Upper lobe of left lung (tissue), 6 donors: Measurements from ENCODE around the gene VEPH1. TPM values are rescaled to one million over a fixed set of nuclear protein-coding genes. Genes with fewer than 3 reads are reported as not detected.
"Not testable (repeated sequence)": the region's sequence is repeated elsewhere in the genome, so short reads cannot be mapped to it uniquely, and the experiment has no call there.

Source experiments
- ATAC-seq, 2 donors: fragments of 200-7000 bp; cut with Tn5 transposase; one replicate each; pipeline ENCODE4 v1.9.1; 2022; ENCODE audit warnings: mild to moderate bottlenecking in 2 of 2, moderate library complexity in 2 of 2; ENCODE audit not compliant: low FRiP score in 2 of 2
- DNase-seq, 2 donors: peaks; one replicate each; pipeline ENCODE4 v3.0.0-alpha.2; 2019 to 2020
- H3K27ac ChIP-seq, 4 donors: fragments of 200-600 bp; sonication (generic); one replicate each; pipeline ENCODE4 v1.5.1; 2016 to 2019
- H3K27me3 ChIP-seq, 4 donors: fragments of 200-600 bp; sonication (generic); one replicate each; pipeline ENCODE4 v1.5.1; 2017 to 2019
- H3K36me3 ChIP-seq, 4 donors: fragments of 200-600 bp; sonication (generic); one replicate each; pipeline ENCODE4 v1.5.1; 2016 to 2019
- H3K4me1 ChIP-seq, 4 donors: fragments of 200-600 bp; sonication (generic); one replicate each; pipeline ENCODE4 v1.5.1; 2018 to 2019
- H3K4me3 ChIP-seq, 4 donors: fragments of 200-600 bp; sonication (generic); one replicate each; pipeline ENCODE4 v1.5.1; 2017 to 2019; ENCODE audit warnings: mild to moderate bottlenecking in 2 of 4, moderate library complexity in 1 of 4
- H3K9me3 ChIP-seq, 4 donors: fragments of 200-600 bp; sonication (generic); one replicate each; pipeline ENCODE4 v1.5.1; 2018 to 2019
- CTCF ChIP-seq, 6 experiments: fragments of 450-650 bp in 4 of 6; fragments of 200-600 bp in 2 of 6; sonication (generic) in 2 of 6; IDR thresholded peaks; one replicate each; pipeline ENCODE4 v1.5.1; 2016 to 2019; ENCODE audit warnings: antibody characterized with exemption in 6 of 6
- EP300 ChIP-seq, 4 donors: sonication (generic); formaldehyde crosslinking; IDR thresholded peaks; one replicate each; pipeline ENCODE4 v1.5.1; 2017; ENCODE audit warnings: antibody characterized with exemption in 4 of 4, control low read depth in 2 of 4
- POLR2A ChIP-seq, 4 donors: fragments of 450-650 bp; IDR thresholded peaks; one replicate each; pipeline ENCODE4 v1.5.1; 2016 to 2017; ENCODE audit warnings: antibody characterized with exemption in 4 of 4, mild to moderate bottlenecking in 2 of 4
- POLR2AphosphoS5 ChIP-seq, 2 donors: sonication (generic); formaldehyde crosslinking; IDR thresholded peaks; one replicate each; pipeline ENCODE4 v1.5.1; 2017; ENCODE audit warnings: antibody characterized with exemption in 2 of 2
- WGBS, 2 donors: methylation state at CpG; one replicate each; pipeline ENCODE4 v1.1.5; 2017 to 2018; 5-methylcytosine and 5-hydroxymethylcytosine counted together
- total RNA-seq, 6 donors: library from RNA; depleted of rRNA in 4 of 6; stranded (reverse); fragments of >200 nt in 4 of 6; gene quantifications; one replicate each; pipeline versions ENCODE4 v1.1.0 to v1.2.1, GENCODE V29; 2016 to 2021
- donor health status: DM: no; HTN: no; CAD: no; lungs with moderate emphysema.
- donor health status: DM: no; HTN: yes; CAD: no; lungs with severe emphysema.

VEPH1 gene
- total RNA-seq, 6 donors from 2014 or later: 78.6 to 229 (median 178) TPM

- Histone ChIP-seq H3K27me3 (no peaks in the 10 kb centered on the region), H3K4me1 (no peaks in the 10 kb centered on the region), H3K9me3 (no peaks in the 10 kb centered on the region), H3K27ac (no peak overlapping the region), H3K36me3 (no peaks in the 10 kb centered on the region), H3K4me3 (no peak overlapping the region)
- ATAC-seq (no peak), DNase-seq (no peak)
- TF ChIP-seq POLR2A (IDR thresholded peaks at IDR 0.05) (no peak), POLR2AphosphoS5 (IDR thresholded peaks at IDR 0.05) (no peak), CTCF (IDR thresholded peaks at IDR 0.05) (no peak), EP300 (IDR thresholded peaks at IDR 0.05) (no peak)
- 89 to 91% methylated on average over 1 of the region's 1 CpG for WGBS, 2 donors
Measured at GRCh38 chr3:157351981-157352380, 151.2 kb downstream of the VEPH1 start.

GRCh38 chr3:157350651-157351050 lies 152.6 kb downstream of the VEPH1 start:
- not testable (repeated sequence) for DNase-seq, H3K9me3 ChIP-seq, H3K4me3 ChIP-seq, H3K4me1 ChIP-seq, ATAC-seq, H3K27ac ChIP-seq, H3K36me3 ChIP-seq, H3K27me3 ChIP-seq
- WGBS, 2 donors: 80 to 86% methylated on average over 2 of the region's 2 CpGs

GRCh38 chr3:157348304-157349075 lies 154.7 kb downstream of the VEPH1 start:
- not testable (repeated sequence) for DNase-seq, H3K4me1 ChIP-seq, H3K36me3 ChIP-seq, ATAC-seq, H3K27me3 ChIP-seq, H3K4me3 ChIP-seq, H3K9me3 ChIP-seq, H3K27ac ChIP-seq
- WGBS, 2 donors: 78 to 82% methylated on average over 3 of the region's 3 CpGs

GRCh38 chr3:157347577-157348303 lies 155.5 kb downstream of the VEPH1 start:
- Histone ChIP-seq H3K36me3 (no peaks in the 10 kb centered on the region), H3K27me3 (no peaks in the 10 kb centered on the region), H3K27ac (no peak overlapping the region), H3K4me1 (no peaks in the 10 kb centered on the region), H3K4me3 (no peak overlapping the region), H3K9me3 (no peaks in the 10 kb centered on the region)
- TF ChIP-seq CTCF (IDR thresholded peaks at IDR 0.05): no peak
- TF ChIP-seq POLR2AphosphoS5 (IDR thresholded peaks at IDR 0.05): no peak
- no peak for TF ChIP-seq EP300 (IDR thresholded peaks at IDR 0.05)
- TF ChIP-seq POLR2A (IDR thresholded peaks at IDR 0.05): no peak
- ATAC-seq (no peak), DNase-seq (peak in 1 of 2 donors; percentile 51)
- WGBS, 2 donors: 87 to 90% methylated on average over 12 of the region's 12 CpGs

- Histone ChIP-seq H3K36me3 (no peaks in the 10 kb centered on the region), H3K27ac (no peak overlapping the region)
Measured at GRCh38 chr3:157336252-157337009, 166.8 kb downstream of the VEPH1 start.

More at GRCh38 chr3:157336252-157337009, 166.8 kb downstream of the VEPH1 start:
- Histone ChIP-seq H3K27me3 (no peaks in the 10 kb centered on the region), H3K9me3 (no peaks in the 10 kb centered on the region), H3K4me1 (no peaks in the 10 kb centered on the region), H3K4me3 (no peak overlapping the region)
- no peak for ATAC-seq
- TF ChIP-seq CTCF (IDR thresholded peaks at IDR 0.05) (no peak), POLR2A (IDR thresholded peaks at IDR 0.05) (no peak), POLR2AphosphoS5 (IDR thresholded peaks at IDR 0.05) (no peak), EP300 (IDR thresholded peaks at IDR 0.05) (no peak)
- WGBS, 2 donors: 81 to 90% methylated on average over 4 of the region's 4 CpGs
- DNase-seq: no peak
